Osteoblast (primary cell): Measurements from ENCODE around the gene TTC23L. TPM values are rescaled to one million over a fixed set of nuclear protein-coding genes. Genes with fewer than 3 reads are reported as not detected.

Experiments
- DNase-seq: peaks from one replicate; pipeline ENCODE4 v3.0.0; 2011; ENCODE audit warnings: low spot score, mixed read lengths; ENCODE audit not compliant: insufficient read length; ENCODE audit errors: missing footprints
- H2AFZ ChIP-seq: 2 replicates; pipeline ENCODE4 v1.6.0; 2011; ENCODE audit warnings: mild to moderate bottlenecking, low read length
- H3K27ac ChIP-seq: 2 replicates; pipeline ENCODE4 v1.5.1; 2011; ENCODE audit warnings: mild to moderate bottlenecking, low read depth, low read length, moderate library complexity
- H3K27me3 ChIP-seq: 2 replicates; pipeline ENCODE4 v1.6.0; 2012; ENCODE audit warnings: mild to moderate bottlenecking, control low read depth, inconsistent platforms, low read length, moderate library complexity; ENCODE audit not compliant: insufficient read depth
- H3K36me3 ChIP-seq: 2 replicates; pipeline ENCODE4 v1.5.1; 2011; ENCODE audit warnings: mild to moderate bottlenecking, low read length, control low read depth, moderate library complexity; ENCODE audit not compliant: insufficient read depth
- H3K4me1 ChIP-seq: 2 replicates; pipeline ENCODE4 v1.5.1; 2011; ENCODE audit warnings: mild to moderate bottlenecking, low read length, control low read depth, moderate library complexity; ENCODE audit not compliant: insufficient read depth
- H3K4me2 ChIP-seq: 2 replicates; pipeline ENCODE4 v1.6.0; 2011; ENCODE audit warnings: mild to moderate bottlenecking, low read length; ENCODE audit not compliant: insufficient read depth
- H3K4me3 ChIP-seq: fragments of 200-600 bp; sonication (generic); 3 replicates; pipeline ENCODE4 v1.5.1; 2012; ENCODE audit warnings: mild to moderate bottlenecking, low read length, inconsistent platforms; ENCODE audit not compliant: insufficient read depth
- H3K79me2 ChIP-seq: 2 replicates; pipeline ENCODE4 v1.6.0; 2012; ENCODE audit warnings: mild to moderate bottlenecking, low read length, control low read depth, inconsistent platforms; ENCODE audit not compliant: insufficient read depth
- H3K9me3 ChIP-seq: 2 replicates; pipeline ENCODE4 v1.5.1; 2011; ENCODE audit warnings: low read depth, low read length, control low read depth
- H4K20me1 ChIP-seq: 2 replicates; pipeline ENCODE4 v1.6.0; 2012; ENCODE audit warnings: mild to moderate bottlenecking, low read length, control low read depth; ENCODE audit not compliant: insufficient read depth
- CTCF ChIP-seq: IDR thresholded peaks from 2 replicates; pipeline ENCODE4 v1.5.1; 2011; ENCODE audit warnings: mild to moderate bottlenecking, low read depth, low read length, moderate library complexity; ENCODE audit errors: extremely low read depth
- total RNA-seq: library from RNA; depleted of rRNA; stranded (reverse); fragments of >200 nt; gene quantifications from 2 replicates; pipeline ENCODE4 v1.2.3, GENCODE V29; 2012

TTC23L gene
- total RNA-seq, 1 donor, result not detected

GRCh38 chr5:34905564-34905963 is 66.6 kb downstream of the TTC23L start:
- Histone ChIP-seq H3K36me3 (peaks cover 24% of the 10 kb centered on the region), H3K4me3 (no peak overlapping the region)
- TF ChIP-seq CTCF, result peak; percentile 50

GRCh38 chr5:34913072-34913471 is 74.1 kb downstream of the TTC23L start:
- TF ChIP-seq CTCF, result no peak
- no peak for DNase-seq
- H3K4me2 ChIP-seq, result peak overlapping the region; percentile 98
- peaks cover 5% of the 10 kb centered on the region for H4K20me1 ChIP-seq
- H3K27ac ChIP-seq, result peak overlapping the region; percentile 82
- peaks cover 35% of the 10 kb centered on the region for H3K36me3 ChIP-seq
- no peak overlapping the region for H3K4me3 ChIP-seq
- H3K9me3 ChIP-seq, result no peaks in the 10 kb centered on the region
- H3K4me1 ChIP-seq, result peaks cover 29% of the 10 kb centered on the region
- no peak overlapping the region for H2AFZ ChIP-seq
- no peaks in the 10 kb centered on the region for H3K27me3 ChIP-seq
- peaks cover 50% of the 10 kb centered on the region for H3K79me2 ChIP-seq

More at GRCh38 chr5:34905564-34905963, 66.6 kb downstream of the TTC23L start:
- H3K4me1 ChIP-seq, result no peaks in the 10 kb centered on the region
- H2AFZ ChIP-seq, result no peak overlapping the region
- H3K27me3 ChIP-seq, result no peaks in the 10 kb centered on the region
- no peaks in the 10 kb centered on the region for H3K9me3 ChIP-seq
- no peaks in the 10 kb centered on the region for H3K79me2 ChIP-seq
- no peaks in the 10 kb centered on the region for H4K20me1 ChIP-seq
- H3K27ac ChIP-seq, result no peak overlapping the region
- H3K4me2 ChIP-seq, result no peak overlapping the region
- no peak for DNase-seq

GRCh38 chr5:34914671-34915138 is 75.7 kb downstream of the TTC23L start:
- Histone ChIP-seq H2AFZ (peak overlapping the region; percentile 95), H3K27me3 (no peaks in the 10 kb centered on the region), H3K36me3 (peaks cover 27% of the 10 kb centered on the region), H3K79me2 (peaks cover 65% of the 10 kb centered on the region), H4K20me1 (peaks cover 5% of the 10 kb centered on the region), H3K4me3 (peak overlapping the region; percentile 96), H3K9me3 (no peaks in the 10 kb centered on the region), H3K27ac (peak overlapping the region; percentile 82), H3K4me2 (peak overlapping the region; percentile 98), H3K4me1 (peaks cover 29% of the 10 kb centered on the region)
- no peak for TF ChIP-seq CTCF
- peak; percentile 55 for DNase-seq

- Histone ChIP-seq H3K27me3 (no peaks in the 10 kb centered on the region), H3K27ac (peak within 1 kb of the TSS; percentile 82), H3K9me3 (no peaks in the 10 kb centered on the region), H2AFZ (peak within 1 kb of the TSS; percentile 96), H3K4me2 (peak within 1 kb of the TSS; percentile 98), H3K36me3 (peaks cover 29% of the 10 kb centered on the region), H3K4me3 (peak within 1 kb of the TSS; percentile 96), H4K20me1 (peaks cover 5% of the 10 kb centered on the region), H3K4me1 (peaks cover 29% of the 10 kb centered on the region), H3K79me2 (peaks cover 70% of the 10 kb centered on the region)
- TF ChIP-seq CTCF, result peak; percentile 4
- DNase-seq, result peak; percentile 93
Measured at GRCh38 chr5:34915139-34915855, 76.3 kb downstream of the TTC23L start, which contains the start of the genes BRIX1 and RAD1. TSS of gene BRIX1 (plus strand) at chr5:34915711. CDS start at chr5:34915739, 28 bp downstream. TSS of gene RAD1 (minus strand) at chr5:34915504. CDS start at chr5:34914892, 612 bp downstream.
